GM21515 (cell line): ENCODE data around the gene GMCL1.

Experiments
- ATAC-seq: cut with Tn5 transposase; IDR thresholded peaks from one replicate; pipeline ENCODE4 v1.9.1; 2021; ENCODE audit not compliant: unreplicated experiment

The GMCL1 gene

GRCh38 chr2:69917852-69918251 is 88.4 kb downstream of the GMCL1 start:
- no peak for ATAC-seq

GRCh38 chr2:69918401-69918800 is 88.9 kb downstream of the GMCL1 start:
- ATAC-seq, result no peak

GRCh38 chr2:69923116-69923515 is 93.7 kb downstream of the GMCL1 start:
- ATAC-seq, result no peak

GRCh38 chr2:69926849-69927515 is 97.5 kb downstream of the GMCL1 start:
- no peak for ATAC-seq
